ENCODE results near the gene ECM1. TPM values are rescaled to one million over a fixed set of nuclear protein-coding genes. Genes with fewer than 3 reads are reported as not detected.

The ECM1 gene
- total and polyA plus RNA-seq, 7 donors: 1.8 to 8.5 (median 3.6) TPM

GRCh38 chr1:150472601-150473200, 35.2 kb upstream of the ECM1 start:
- Histone ChIP-seq H3K4me1 (peaks cover 46% of the 10 kb centered on the region), H3K27ac (peak overlapping the region; percentile 81), H3K36me3 (ENCODE audit: insufficient read depth in 1 of 2, low read depth in 1 of 2) (peaks cover 2 to 30% of the 10 kb centered on the region in 2 donors), H3K4me3 (no peak overlapping the region), H3K27me3 (ENCODE audit: insufficient read depth in 3 of 3, low read length in 2 of 3) (no peaks in the 10 kb centered on the region), H3K9me3 (no peaks in the 10 kb centered on the region)
- no peak for DNase-seq
- WGBS, 3 donors: 72 to 87% (median 83%) methylated on average over 9 to 10 of the region's 10 CpGs
- no peak for TF ChIP-seq CTCF (IDR thresholded peaks at IDR 0.05)
- intact Hi-C loops (cut with DNase I): loop anchor here in 1 of 2 donors (10.0 kb wide), 1 partner anchor 152 kb away; the partner anchor contains the start of gene ENSA
- ATAC-seq: no peak

- intact Hi-C loops (cut with DNase I): loop anchor here in 1 of 2 donors (10.0 kb wide), 1 partner anchor 151 kb away; the partner anchor contains the start of gene ENSA
- peaks cover 54% of the 10 kb centered on the region for H3K4me1 ChIP-seq
These were observed 34.2 kb upstream of the ECM1 start for GRCh38 chr1:150473659-150474058.

GRCh38 chr1:150474869-150475268, 33.0 kb upstream of the ECM1 start:
- Histone ChIP-seq H3K4me3 (peak overlapping the region; percentile 2), H3K4me1 (peaks cover 54% of the 10 kb centered on the region), H3K36me3 (ENCODE audit: insufficient read depth in 1 of 2, low read depth in 1 of 2) (peaks cover 2 to 28% of the 10 kb centered on the region in 2 donors), H3K9me3 (no peaks in the 10 kb centered on the region), H3K27me3 (ENCODE audit: insufficient read depth in 3 of 3, low read length in 2 of 3) (no peaks in the 10 kb centered on the region), H3K27ac (peak overlapping the region; percentile 81)
- DNase-seq (no peak), ATAC-seq (no peak)
- intact Hi-C loops (cut with DNase I): loop anchor here in 1 of 2 donors (5.0 to 10.0 kb wide), 2 partner anchors 42 to 150 kb away; partner anchors contain the start of genes ENSA and FALEC
- 61 to 68% (median 67%) methylated on average over 4 of the region's 4 CpGs for WGBS, 3 donors
- no peak for TF ChIP-seq CTCF (IDR thresholded peaks at IDR 0.05)

More at GRCh38 chr1:150473659-150474058, 34.2 kb upstream of the ECM1 start:
- ATAC-seq: peak; percentile 79 to 84 (median 81)
- WGBS, 3 donors: 14 to 45% (median 38%) methylated on average over 4 of the region's 4 CpGs
- H3K36me3 ChIP-seq (ENCODE audit: insufficient read depth in 1 of 2, low read depth in 1 of 2): peaks cover 2 to 30% of the 10 kb centered on the region in 2 donors
- no peak for TF ChIP-seq CTCF (IDR thresholded peaks at IDR 0.05)
- peak overlapping the region; percentile 81 for H3K27ac ChIP-seq
- H3K9me3 ChIP-seq: no peaks in the 10 kb centered on the region
- DNase-seq: peak; percentile 30 to 72
- H3K27me3 ChIP-seq (ENCODE audit: insufficient read depth in 3 of 3, low read length in 2 of 3): no peaks in the 10 kb centered on the region
- H3K4me3 ChIP-seq: no peak overlapping the region

- DNase-seq (no peak), ATAC-seq (no peak)
- no peak for TF ChIP-seq CTCF (IDR thresholded peaks at IDR 0.05)
- H3K36me3 ChIP-seq (ENCODE audit: insufficient read depth in 1 of 2, low read depth in 1 of 2): peaks cover 0 to 9% of the 10 kb centered on the region in 2 donors
- H3K27me3 ChIP-seq (ENCODE audit: insufficient read depth in 3 of 3, low read length in 2 of 3): no peaks in the 10 kb centered on the region
- peaks cover 54% of the 10 kb centered on the region for H3K4me1 ChIP-seq
- no peak overlapping the region for H3K4me3 ChIP-seq
- peak overlapping the region; percentile 81 for H3K27ac ChIP-seq
- WGBS, 3 donors: 59 to 72% (median 64%) methylated on average over 3 of the region's 3 CpGs
- intact Hi-C loops (cut with DNase I): loop anchor here in 1 of 2 donors (5.0 to 10.0 kb wide), 2 partner anchors 41 to 148 kb away; partner anchors contain the start of genes ENSA and FALEC
- no peaks in the 10 kb centered on the region for H3K9me3 ChIP-seq
These were observed 31.2 kb upstream of the ECM1 start for GRCh38 chr1:150476754-150477153.
